ENCODE measurements around the gene SPTAN1. TPM values are rescaled to one million over a fixed set of nuclear protein-coding genes. Genes with fewer than 3 reads are reported as not detected.

Gene SPTAN1
- total RNA-seq, 1 experiment from 2014 or later = 111 TPM

GRCh38 chr9:128642675-128643245 lies 90.4 kb downstream of the SPTAN1 start:
- Histone ChIP-seq H3K36me3 (ENCODE audit: control insufficient read depth in 1 of 2, insufficient read depth in 2 of 2, low read length in 2 of 2) (peaks cover 0 to 10% of the 10 kb centered on the region in 2 experiments; a peak in 1 of 4 replicates), H3K9me3 (ENCODE audit: control insufficient read depth in 1 of 2, insufficient read depth in 1 of 2, low read depth in 1 of 2, low read length in 2 of 2) (no peaks in the 10 kb centered on the region), H3K27ac (ENCODE audit: low read depth, low read length) (0 out of 2 replicates have a peak overlapping the region, but pooled peaks have one; percentile 21), H3K79me2 (ENCODE audit: insufficient read depth, low read length) (peaks cover 70% of the 10 kb centered on the region), H2AFZ (ENCODE audit: low read depth, low read length, poor library complexity, severe bottlenecking) (no peak overlapping the region), H3K4me1 (ENCODE audit: control insufficient read depth in 1 of 2, insufficient read depth in 2 of 2, low read length in 2 of 2) (peaks cover 14 to 26% of the 10 kb centered on the region in 2 experiments; a peak in 3 of 4 replicates), H3K9me2 (ENCODE audit: insufficient read depth) (no peaks in the 10 kb centered on the region), H3K27me3 (ENCODE audit: insufficient read depth, low read length) (no peaks in the 10 kb centered on the region), H3K9ac (ENCODE audit: low read length) (no peak overlapping the region), H3K4me3 (replicated peaks in 1 of 2; ENCODE audit: low read depth in 1 of 2, low read length in 2 of 2) (no peak overlapping the region), H4K20me1 (ENCODE audit: insufficient read depth) (no peaks in the 10 kb centered on the region), H3K4me2 (ENCODE audit: low read length) (no peak overlapping the region)
- TF ChIP-seq SRF (IDR thresholded peaks at IDR 0.05; ENCODE audit: low read depth) (no peak), TCF7L2 (IDR thresholded peaks at IDR 0.05; ENCODE audit: borderline replicate concordance, extremely low read depth, insufficient read depth, insufficient read length) (no peak), EZH2 (IDR thresholded peaks at IDR 0.05) (no peak), SP1 (IDR thresholded peaks at IDR 0.05; ENCODE audit: low read depth) (no peak), ZBTB33 (IDR thresholded peaks at IDR 0.05; ENCODE audit: extremely low read depth, insufficient replicate concordance, low read length) (no peak)
- no peak for DNase-seq (ENCODE audit: low read depth, low spot score)
- POLR2A ChIA-PET = no interaction called here
- intact Hi-C loops (cut with micrococcal nuclease) = no loop called here
- ATAC-seq = no peak
- CTCF ChIA-PET = interaction anchor here (0.7 to 3.3 kb wide), 2 partner anchors 7 to 1099 kb away, joined by 3 to 14 read pairs; no protein-coding TSS in a partner anchor
- no TSS peak for BruUV-seq (replicated peaks)
- RAD21 ChIA-PET (ENCODE audit: low non-redundant PET in 1 of 2, low total read pairs in 2 of 2, uncharacterized antibody in 2 of 2, unreplicated experiment in 2 of 2) = no interaction called here
